ENCODE data around the gene GRM2.

The GRM2 gene

GRCh38 chr3:51687431-51688205, 19.2 kb upstream of the GRM2 start:
- Histone ChIP-seq H3K4me1 (ENCODE audit: control insufficient read depth in 2 of 2, insufficient read depth in 2 of 2, low read length in 2 of 2) (peaks cover 0 to 9% of the 10 kb centered on the region in 2 donors), H3K4me3 (ENCODE audit: low read length in 2 of 2) (no peak overlapping the region), H3K36me3 (ENCODE audit: control insufficient read depth in 2 of 2, insufficient read depth in 2 of 2, low read length in 2 of 2) (peaks cover 27 to 56% of the 10 kb centered on the region in 2 donors)

DNA sequence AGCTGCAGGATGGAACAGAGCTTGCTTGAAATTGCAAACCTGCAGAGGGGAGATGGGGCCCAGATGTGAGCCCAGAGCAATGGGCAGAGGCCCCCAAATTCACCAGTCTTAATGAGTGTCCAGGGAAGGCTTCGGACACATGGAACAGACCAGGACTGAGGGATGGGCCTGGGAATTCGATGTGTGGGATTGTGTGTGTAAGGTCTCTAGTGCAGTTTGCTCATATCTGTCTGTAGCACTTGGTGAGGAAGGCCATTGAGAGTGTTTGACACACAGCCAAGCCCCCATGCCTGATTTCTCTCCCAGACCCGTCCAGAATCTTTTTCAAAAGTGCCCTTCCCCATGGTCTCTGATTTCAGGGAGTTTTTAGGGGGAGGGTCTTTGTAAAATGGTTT, 18.7 kb upstream of the GRM2 start:
- no peak overlapping the region for H3K4me3 ChIP-seq (ENCODE audit: low read length in 2 of 2)
- no peak overlapping the region for H3K9ac ChIP-seq (ENCODE audit: low read depth in 1 of 2, low read length in 2 of 2)
- peaks cover 0 to 9% of the 10 kb centered on the region in 2 donors for H3K4me1 ChIP-seq (ENCODE audit: control insufficient read depth in 2 of 2, insufficient read depth in 2 of 2, low read length in 2 of 2)
- H3K27me3 ChIP-seq (ENCODE audit: control insufficient read depth in 2 of 2, insufficient read depth in 2 of 2, low read length in 2 of 2): no peaks in the 10 kb centered on the region
- H3K36me3 ChIP-seq (ENCODE audit: control insufficient read depth in 2 of 2, insufficient read depth in 2 of 2, low read length in 2 of 2): peaks cover 30 to 61% of the 10 kb centered on the region in 2 donors
- H3K27ac ChIP-seq (ENCODE audit: low read depth in 2 of 2, low read length in 2 of 2): no peak overlapping the region
- H3K9me3 ChIP-seq (ENCODE audit: control insufficient read depth in 2 of 2, low read length in 2 of 2): no peaks in the 10 kb centered on the region

More at GRCh38 chr3:51687431-51688205, 19.2 kb upstream of the GRM2 start:
- Histone ChIP-seq H3K9me3 (ENCODE audit: control insufficient read depth in 2 of 2, low read length in 2 of 2) (no peaks in the 10 kb centered on the region), H3K27me3 (ENCODE audit: control insufficient read depth in 2 of 2, insufficient read depth in 2 of 2, low read length in 2 of 2) (no peaks in the 10 kb centered on the region), H3K27ac (ENCODE audit: low read depth in 2 of 2, low read length in 2 of 2) (no peak overlapping the region), H3K9ac (ENCODE audit: low read depth in 1 of 2, low read length in 2 of 2) (no peak overlapping the region)

- Histone ChIP-seq H3K36me3 (ENCODE audit: control insufficient read depth in 2 of 2, insufficient read depth in 2 of 2, low read length in 2 of 2) (peaks cover 20 to 53% of the 10 kb centered on the region in 2 donors), H3K27ac (ENCODE audit: low read depth in 2 of 2, low read length in 2 of 2) (no peak overlapping the region), H3K27me3 (ENCODE audit: control insufficient read depth in 2 of 2, insufficient read depth in 2 of 2, low read length in 2 of 2) (no peaks in the 10 kb centered on the region), H3K4me1 (ENCODE audit: control insufficient read depth in 2 of 2, insufficient read depth in 2 of 2, low read length in 2 of 2) (peaks cover 0 to 5% of the 10 kb centered on the region in 2 donors), H3K4me3 (ENCODE audit: low read length in 2 of 2) (no peak overlapping the region), H3K9me3 (ENCODE audit: control insufficient read depth in 2 of 2, low read length in 2 of 2) (no peaks in the 10 kb centered on the region), H3K9ac (ENCODE audit: low read depth in 1 of 2, low read length in 2 of 2) (no peak overlapping the region)
These were observed 15.8 kb upstream of the GRM2 start for GRCh38 chr3:51691021-51691420.

DNA sequence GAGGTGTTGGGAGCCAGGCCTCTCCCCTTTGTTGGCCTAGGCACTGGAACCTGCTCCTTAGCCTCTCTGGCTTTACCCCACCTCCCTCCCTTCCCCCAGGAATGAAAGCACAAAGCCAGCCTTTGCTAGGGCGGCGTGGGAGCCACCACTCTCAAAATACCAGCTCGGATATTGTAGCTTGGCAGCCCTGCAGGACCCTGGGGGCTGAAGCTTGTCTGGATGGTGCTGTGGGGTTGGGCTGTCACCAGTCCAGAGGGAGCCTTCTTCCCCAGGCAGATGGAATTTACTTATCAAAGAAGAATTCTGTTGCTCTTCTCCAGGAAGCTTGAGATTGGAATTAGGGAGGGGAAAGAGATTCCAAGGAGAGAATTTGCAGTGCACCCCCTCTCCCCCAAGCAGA, 14.9 kb upstream of the GRM2 start:
- H3K9ac ChIP-seq (ENCODE audit: low read depth in 1 of 2, low read length in 2 of 2): no peak overlapping the region
- H3K27me3 ChIP-seq (ENCODE audit: control insufficient read depth in 2 of 2, insufficient read depth in 2 of 2, low read length in 2 of 2): no peaks in the 10 kb centered on the region
- peaks cover 23 to 47% of the 10 kb centered on the region in 2 donors for H3K36me3 ChIP-seq (ENCODE audit: control insufficient read depth in 2 of 2, insufficient read depth in 2 of 2, low read length in 2 of 2)
- no peaks in the 10 kb centered on the region for H3K9me3 ChIP-seq (ENCODE audit: control insufficient read depth in 2 of 2, low read length in 2 of 2)
- no peak overlapping the region for H3K4me3 ChIP-seq (ENCODE audit: low read length in 2 of 2)
- H3K4me1 ChIP-seq (ENCODE audit: control insufficient read depth in 2 of 2, insufficient read depth in 2 of 2, low read length in 2 of 2): no peaks in the 10 kb centered on the region
- H3K27ac ChIP-seq (ENCODE audit: low read depth in 2 of 2, low read length in 2 of 2): no peak overlapping the region

DNA sequence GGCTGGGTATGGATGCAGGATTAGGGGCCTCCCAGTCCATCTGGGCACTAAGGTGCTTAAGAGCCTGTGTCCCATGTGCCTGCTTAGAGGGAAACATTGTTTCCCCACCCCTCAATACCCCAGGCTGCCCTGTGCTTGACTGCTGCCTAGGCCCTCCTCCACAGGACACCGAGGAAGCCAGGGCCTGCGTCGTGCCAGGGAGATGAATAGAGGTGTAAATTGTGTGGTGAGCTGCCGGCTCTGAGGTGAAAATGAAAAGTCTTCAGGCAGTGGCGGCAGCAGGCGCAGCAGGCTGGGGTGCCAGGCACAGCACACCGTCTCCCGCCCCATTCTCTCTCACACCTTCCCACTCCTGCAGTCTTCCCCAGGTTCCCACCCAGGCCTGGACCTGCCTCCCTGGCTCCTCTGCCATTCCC, 13.9 kb upstream of the GRM2 start:
- no peaks in the 10 kb centered on the region for H3K27me3 ChIP-seq (ENCODE audit: control insufficient read depth in 2 of 2, insufficient read depth in 2 of 2, low read length in 2 of 2)
- H3K4me1 ChIP-seq (ENCODE audit: control insufficient read depth in 2 of 2, insufficient read depth in 2 of 2, low read length in 2 of 2): no peaks in the 10 kb centered on the region
- peaks cover 31 to 46% of the 10 kb centered on the region in 2 donors for H3K36me3 ChIP-seq (ENCODE audit: control insufficient read depth in 2 of 2, insufficient read depth in 2 of 2, low read length in 2 of 2)
- no peaks in the 10 kb centered on the region for H3K9me3 ChIP-seq (ENCODE audit: control insufficient read depth in 2 of 2, low read length in 2 of 2)
- H3K27ac ChIP-seq (ENCODE audit: low read depth in 2 of 2, low read length in 2 of 2): no peak overlapping the region
- H3K4me3 ChIP-seq (ENCODE audit: low read length in 2 of 2): no peak overlapping the region
- H3K9ac ChIP-seq (ENCODE audit: low read depth in 1 of 2, low read length in 2 of 2): no peak overlapping the region

- no peaks in the 10 kb centered on the region for H3K4me1 ChIP-seq (ENCODE audit: control insufficient read depth in 2 of 2, insufficient read depth in 2 of 2, low read length in 2 of 2)
- peaks cover 33 to 61% of the 10 kb centered on the region in 2 donors for H3K36me3 ChIP-seq (ENCODE audit: control insufficient read depth in 2 of 2, insufficient read depth in 2 of 2, low read length in 2 of 2)
- no peak overlapping the region for H3K4me3 ChIP-seq (ENCODE audit: low read length in 2 of 2)
- no peak overlapping the region for H3K9ac ChIP-seq (ENCODE audit: low read depth in 1 of 2, low read length in 2 of 2)
- H3K9me3 ChIP-seq (ENCODE audit: control insufficient read depth in 2 of 2, low read length in 2 of 2): no peaks in the 10 kb centered on the region
- no peaks in the 10 kb centered on the region for H3K27me3 ChIP-seq (ENCODE audit: control insufficient read depth in 2 of 2, insufficient read depth in 2 of 2, low read length in 2 of 2)
- H3K27ac ChIP-seq (ENCODE audit: low read depth in 2 of 2, low read length in 2 of 2): no peak overlapping the region
These were observed 9.9 kb upstream of the GRM2 start for GRCh38 chr3:51696954-51697353.

DNA sequence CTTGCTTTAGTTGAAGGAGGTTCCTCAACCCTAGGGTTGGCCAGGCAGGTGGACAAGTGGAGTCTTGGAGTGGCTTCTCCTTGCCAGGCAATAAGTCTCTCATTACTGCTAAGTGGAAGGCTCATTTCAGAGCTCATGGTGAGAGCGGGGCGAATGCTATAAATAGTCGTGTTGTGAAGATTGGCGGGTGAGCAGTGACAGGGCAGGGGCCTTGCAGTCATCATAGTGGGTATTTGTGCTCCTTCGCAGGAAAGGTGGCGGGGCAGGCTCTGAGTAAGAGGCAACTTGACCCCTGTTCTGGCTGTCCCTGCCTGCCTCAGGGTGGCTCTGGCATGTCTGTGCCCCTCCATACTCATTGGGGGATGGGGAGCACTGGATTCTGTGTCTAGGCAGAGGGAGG, 8.7 kb upstream of the GRM2 start:
- Histone ChIP-seq H3K4me3 (ENCODE audit: low read length in 2 of 2) (no peak overlapping the region), H3K9ac (ENCODE audit: low read depth in 1 of 2, low read length in 2 of 2) (no peak overlapping the region), H3K9me3 (ENCODE audit: control insufficient read depth in 2 of 2, low read length in 2 of 2) (no peaks in the 10 kb centered on the region), H3K27ac (ENCODE audit: low read depth in 2 of 2, low read length in 2 of 2) (no peak overlapping the region), H3K27me3 (ENCODE audit: control insufficient read depth in 2 of 2, insufficient read depth in 2 of 2, low read length in 2 of 2) (no peaks in the 10 kb centered on the region), H3K36me3 (ENCODE audit: control insufficient read depth in 2 of 2, insufficient read depth in 2 of 2, low read length in 2 of 2) (peaks cover 30 to 57% of the 10 kb centered on the region in 2 donors), H3K4me1 (ENCODE audit: control insufficient read depth in 2 of 2, insufficient read depth in 2 of 2, low read length in 2 of 2) (no peaks in the 10 kb centered on the region)

- H3K27ac ChIP-seq (ENCODE audit: low read depth in 2 of 2, low read length in 2 of 2): no peak overlapping the region
- H3K4me1 ChIP-seq (ENCODE audit: control insufficient read depth in 2 of 2, insufficient read depth in 2 of 2, low read length in 2 of 2): no peaks in the 10 kb centered on the region
- H3K9me3 ChIP-seq (ENCODE audit: control insufficient read depth in 2 of 2, low read length in 2 of 2): no peaks in the 10 kb centered on the region
- no peaks in the 10 kb centered on the region for H3K27me3 ChIP-seq (ENCODE audit: control insufficient read depth in 2 of 2, insufficient read depth in 2 of 2, low read length in 2 of 2)
- peaks cover 40 to 60% of the 10 kb centered on the region in 2 donors for H3K36me3 ChIP-seq (ENCODE audit: control insufficient read depth in 2 of 2, insufficient read depth in 2 of 2, low read length in 2 of 2)
- H3K9ac ChIP-seq (ENCODE audit: low read depth in 1 of 2, low read length in 2 of 2): no peak overlapping the region
- no peak overlapping the region for H3K4me3 ChIP-seq (ENCODE audit: low read length in 2 of 2)
These were observed 6.5 kb upstream of the GRM2 start for GRCh38 chr3:51700403-51700802.

GRCh38 chr3:51702156-51702555, 4.7 kb upstream of the GRM2 start:
- Histone ChIP-seq H3K36me3 (ENCODE audit: control insufficient read depth in 2 of 2, insufficient read depth in 2 of 2, low read length in 2 of 2) (peaks cover 34 to 54% of the 10 kb centered on the region in 2 donors), H3K27me3 (ENCODE audit: control insufficient read depth in 2 of 2, insufficient read depth in 2 of 2, low read length in 2 of 2) (no peaks in the 10 kb centered on the region), H3K27ac (ENCODE audit: low read depth in 2 of 2, low read length in 2 of 2) (no peak overlapping the region), H3K4me3 (ENCODE audit: low read length in 2 of 2) (no peak overlapping the region), H3K9me3 (ENCODE audit: control insufficient read depth in 2 of 2, low read length in 2 of 2) (no peaks in the 10 kb centered on the region), H3K9ac (ENCODE audit: low read depth in 1 of 2, low read length in 2 of 2) (no peak overlapping the region), H3K4me1 (ENCODE audit: control insufficient read depth in 2 of 2, insufficient read depth in 2 of 2, low read length in 2 of 2) (no peaks in the 10 kb centered on the region)

DNA sequence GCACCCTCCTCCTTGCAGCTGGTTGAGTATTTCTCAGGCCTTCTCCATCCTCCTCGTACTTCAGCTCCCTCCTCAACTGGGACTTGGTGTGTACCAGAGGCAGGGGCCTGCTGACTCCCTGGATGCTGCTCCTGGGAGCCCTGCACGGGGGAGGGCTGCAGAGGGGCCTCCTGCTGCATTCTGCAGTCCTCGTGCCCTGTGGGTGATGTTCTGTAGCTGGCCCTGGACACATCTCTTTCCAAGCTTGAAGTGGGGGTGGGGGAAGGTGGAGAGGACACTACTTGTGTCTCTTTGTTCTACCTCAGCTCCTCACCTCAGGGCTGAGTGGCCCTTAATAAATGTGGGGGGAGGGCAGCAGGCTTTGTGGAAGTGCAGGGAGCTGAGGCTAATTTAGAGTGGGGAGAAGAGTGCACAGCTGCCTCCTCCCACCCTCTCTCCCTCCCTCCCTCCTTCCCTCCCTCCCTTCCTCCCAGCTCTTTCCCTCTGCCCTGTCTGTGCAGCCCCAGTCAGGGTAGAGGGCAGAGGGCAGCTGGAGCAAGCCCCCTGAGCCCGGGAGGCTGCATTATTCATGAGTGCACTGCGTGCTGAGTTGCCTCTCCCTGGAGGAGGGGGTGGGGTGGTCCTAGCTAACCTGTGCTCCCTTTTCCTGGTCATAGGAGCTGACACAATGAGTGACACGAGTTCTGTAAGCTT, 3.7 kb upstream of the GRM2 start:
- Histone ChIP-seq H3K9me3 (ENCODE audit: control insufficient read depth in 2 of 2, low read length in 2 of 2) (no peaks in the 10 kb centered on the region), H3K27me3 (ENCODE audit: control insufficient read depth in 2 of 2, insufficient read depth in 2 of 2, low read length in 2 of 2) (no peaks in the 10 kb centered on the region), H3K27ac (ENCODE audit: low read depth in 2 of 2, low read length in 2 of 2) (no peak overlapping the region), H3K36me3 (ENCODE audit: control insufficient read depth in 2 of 2, insufficient read depth in 2 of 2, low read length in 2 of 2) (peaks cover 27 to 45% of the 10 kb centered on the region in 2 donors), H3K4me1 (ENCODE audit: control insufficient read depth in 2 of 2, insufficient read depth in 2 of 2, low read length in 2 of 2) (no peaks in the 10 kb centered on the region), H3K9ac (ENCODE audit: low read depth in 1 of 2, low read length in 2 of 2) (no peak overlapping the region), H3K4me3 (ENCODE audit: low read length in 2 of 2) (no peak overlapping the region)
